Suppressor macrophage (primary cell): ENCODE measurements around the gene TALDO1.
A peak's percentile ranks its signal among the peaks of the same experiment; 100 is the strongest.

Source experiments
- DNase-seq, 4 experiments: peaks; one replicate each; pipeline ENCODE4 v3.0.0-alpha.2; 2020 to 2022

The TALDO1 gene

DNA sequence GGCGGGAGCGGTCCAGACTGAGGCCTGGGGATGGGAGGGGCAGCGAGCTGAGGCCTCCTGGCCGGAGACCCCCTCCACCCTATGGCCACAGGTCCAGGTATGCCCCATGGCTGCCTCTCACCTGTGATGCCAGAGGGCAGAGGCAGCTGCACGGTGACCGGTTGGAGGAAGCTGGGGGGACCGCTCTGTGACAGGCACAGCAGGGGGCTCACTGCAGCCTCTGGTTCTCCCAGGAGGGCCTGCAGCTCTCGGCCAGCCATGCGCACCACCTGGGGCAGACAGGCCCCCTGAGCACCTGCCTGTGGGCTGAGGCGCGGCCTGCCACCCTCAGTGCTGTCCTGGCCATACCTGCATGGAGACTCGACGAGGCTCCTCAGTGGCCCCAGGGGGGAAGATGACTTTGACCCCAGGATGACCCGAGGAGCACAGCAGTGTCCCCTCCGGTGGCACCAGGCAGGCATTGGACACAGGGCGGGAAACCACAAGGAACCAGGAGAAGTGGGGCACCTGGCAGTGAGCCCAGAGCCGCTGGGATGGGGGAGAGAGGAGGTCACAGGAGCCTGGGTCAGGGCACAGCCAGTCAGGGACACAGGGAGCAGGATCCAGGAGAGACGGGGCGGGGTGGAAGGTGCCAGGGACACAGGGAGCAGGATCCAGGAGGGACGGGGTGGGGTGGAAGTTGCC lies 54.0 kb downstream of the TALDO1 start:
- no peak for DNase-seq

DNA sequence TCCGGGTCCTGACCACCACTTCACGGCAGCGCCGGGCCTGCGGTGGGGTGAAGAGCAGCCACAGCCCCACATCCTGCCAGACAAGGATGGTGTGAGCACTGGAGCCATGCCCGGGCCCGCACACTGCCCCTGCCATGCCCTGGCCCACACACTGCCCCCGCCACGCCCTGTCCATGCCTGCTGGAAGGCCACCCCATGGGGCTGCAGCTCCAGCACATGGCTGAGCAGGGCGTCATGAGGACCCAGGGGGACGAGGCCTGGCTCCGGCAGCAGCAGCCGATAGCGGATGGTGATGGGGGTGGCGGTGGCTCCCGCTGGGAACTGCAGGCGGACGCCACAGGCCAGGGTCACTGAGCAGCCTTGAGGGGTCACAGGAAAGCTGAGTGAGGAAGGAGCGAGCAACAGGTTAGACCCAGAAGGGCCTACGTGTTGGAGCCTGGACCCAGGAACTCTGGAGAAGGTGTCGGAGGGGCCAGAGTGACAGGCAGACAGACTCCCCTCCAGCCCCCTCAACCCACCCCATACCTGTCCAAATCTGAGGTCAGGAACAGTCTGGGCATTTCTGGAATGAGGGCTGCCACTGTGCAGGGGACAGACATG lies 54.9 kb downstream of the TALDO1 start:
- no peak for DNase-seq

DNA sequence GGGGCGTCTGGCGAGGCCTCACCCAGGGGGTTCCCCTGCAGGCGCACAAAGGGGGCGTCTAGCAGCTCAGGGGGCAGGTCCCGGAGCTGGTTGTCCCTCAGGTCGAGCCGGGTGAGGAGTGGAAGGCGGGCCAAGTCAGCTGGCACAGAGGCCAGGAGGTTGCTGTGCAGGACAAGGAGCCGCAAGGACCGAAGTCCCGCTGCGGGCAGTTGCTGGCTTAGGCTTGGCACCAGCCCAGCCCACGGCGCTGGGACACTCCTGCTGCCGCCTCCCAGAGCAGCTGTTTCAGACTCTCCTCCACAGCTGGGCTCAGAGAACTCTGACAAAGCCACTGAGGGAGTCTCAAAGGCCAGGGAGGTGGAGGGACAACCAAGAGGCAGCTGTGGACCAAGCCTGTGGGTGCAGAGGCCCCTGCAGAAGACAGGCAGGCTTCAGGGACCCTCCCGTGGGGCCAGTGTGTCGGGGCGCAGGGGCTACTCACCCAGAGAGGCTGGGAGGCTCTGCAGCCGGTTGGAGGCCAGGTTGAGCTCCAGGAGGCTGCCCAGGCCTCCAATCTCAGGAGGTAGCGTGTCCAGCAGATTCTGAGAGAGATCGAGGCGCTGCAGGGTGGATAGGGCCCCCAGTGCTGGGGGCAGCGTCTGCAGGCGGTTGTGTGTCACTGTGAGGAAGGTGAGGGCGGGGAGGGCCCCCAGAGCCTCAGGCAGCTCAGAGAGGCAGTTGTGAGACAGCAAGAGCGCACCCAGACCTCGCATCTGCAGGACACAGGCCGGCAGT lies 55.6 kb downstream of the TALDO1 start:
- DNase-seq: no peak

DNA sequence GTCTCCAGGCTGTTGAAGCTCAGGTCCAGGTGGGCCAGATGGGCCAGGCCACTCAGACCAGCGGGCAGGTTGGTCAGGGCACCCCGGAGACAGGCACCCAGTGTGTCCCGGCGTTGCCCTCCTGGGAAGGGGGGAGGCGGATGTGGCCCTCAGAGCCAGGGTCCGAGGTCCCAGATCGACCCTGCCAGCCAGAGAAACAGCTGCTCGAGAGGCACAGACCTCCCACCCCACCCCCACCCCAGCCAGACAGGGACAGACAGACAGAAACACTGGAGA lies 56.1 kb downstream of the TALDO1 start:
- no peak for DNase-seq

DNA sequence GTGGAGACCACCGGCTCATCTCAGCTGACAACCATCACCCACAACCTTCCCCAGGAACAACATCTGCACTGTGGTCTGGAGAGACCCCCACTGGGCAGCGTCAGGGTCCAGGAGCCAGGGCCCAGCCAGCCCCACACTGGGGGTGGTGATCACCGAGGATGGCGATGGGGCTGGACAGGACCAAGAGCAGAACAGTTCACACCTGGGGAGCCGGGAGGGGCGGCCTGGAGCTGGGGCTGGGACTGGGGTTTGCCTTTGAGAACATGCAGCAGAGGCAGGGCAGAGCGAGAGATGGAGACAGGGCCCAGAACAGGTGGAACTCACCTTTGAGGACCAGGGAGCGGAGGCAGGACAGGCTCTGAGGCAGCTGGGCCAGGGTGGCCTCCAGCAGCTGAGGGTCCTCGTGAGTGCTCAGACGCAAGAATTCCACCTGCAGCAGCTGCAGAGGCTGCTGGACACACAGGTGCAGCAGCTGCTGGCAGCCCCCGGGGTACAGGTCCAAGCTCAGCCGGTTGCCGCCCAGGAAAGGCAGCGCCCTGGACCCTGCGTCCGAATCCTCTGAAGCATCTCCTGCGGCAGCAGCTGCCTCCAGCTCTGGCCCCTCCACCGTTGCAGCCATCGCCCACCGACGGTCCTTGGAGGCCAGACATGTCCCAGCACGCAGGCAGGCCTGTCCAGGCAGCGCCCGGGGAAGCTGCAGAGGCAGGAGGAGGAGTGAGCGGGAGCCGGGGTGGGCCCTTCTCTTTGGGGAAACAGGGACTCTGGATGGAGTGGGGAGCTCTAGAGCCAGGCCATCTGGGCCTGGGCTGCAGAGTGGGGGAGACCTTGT lies 56.7 kb downstream of the TALDO1 start:
- DNase-seq: peak in 1 of 4 experiments; percentile 23

DNA sequence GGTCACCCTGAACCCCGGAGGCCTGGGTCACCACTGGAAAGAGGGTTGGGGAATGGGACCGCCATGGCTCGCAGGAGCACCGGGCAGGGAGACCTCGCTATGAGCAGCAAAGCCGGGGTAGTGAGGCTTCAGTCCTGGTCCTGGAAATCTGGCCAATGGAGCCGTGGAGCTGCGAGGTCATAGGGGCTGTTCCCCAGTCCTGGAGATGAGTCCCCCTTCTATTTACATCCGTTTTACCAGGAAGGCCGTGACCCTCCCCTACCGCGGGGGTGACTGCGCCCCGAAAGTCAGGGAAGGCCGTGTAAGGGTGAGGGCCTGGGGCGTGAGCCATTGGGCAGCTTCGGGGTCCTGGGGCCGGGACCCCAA lies 57.3 kb downstream of the TALDO1 start:
- DNase-seq: no peak

DNA sequence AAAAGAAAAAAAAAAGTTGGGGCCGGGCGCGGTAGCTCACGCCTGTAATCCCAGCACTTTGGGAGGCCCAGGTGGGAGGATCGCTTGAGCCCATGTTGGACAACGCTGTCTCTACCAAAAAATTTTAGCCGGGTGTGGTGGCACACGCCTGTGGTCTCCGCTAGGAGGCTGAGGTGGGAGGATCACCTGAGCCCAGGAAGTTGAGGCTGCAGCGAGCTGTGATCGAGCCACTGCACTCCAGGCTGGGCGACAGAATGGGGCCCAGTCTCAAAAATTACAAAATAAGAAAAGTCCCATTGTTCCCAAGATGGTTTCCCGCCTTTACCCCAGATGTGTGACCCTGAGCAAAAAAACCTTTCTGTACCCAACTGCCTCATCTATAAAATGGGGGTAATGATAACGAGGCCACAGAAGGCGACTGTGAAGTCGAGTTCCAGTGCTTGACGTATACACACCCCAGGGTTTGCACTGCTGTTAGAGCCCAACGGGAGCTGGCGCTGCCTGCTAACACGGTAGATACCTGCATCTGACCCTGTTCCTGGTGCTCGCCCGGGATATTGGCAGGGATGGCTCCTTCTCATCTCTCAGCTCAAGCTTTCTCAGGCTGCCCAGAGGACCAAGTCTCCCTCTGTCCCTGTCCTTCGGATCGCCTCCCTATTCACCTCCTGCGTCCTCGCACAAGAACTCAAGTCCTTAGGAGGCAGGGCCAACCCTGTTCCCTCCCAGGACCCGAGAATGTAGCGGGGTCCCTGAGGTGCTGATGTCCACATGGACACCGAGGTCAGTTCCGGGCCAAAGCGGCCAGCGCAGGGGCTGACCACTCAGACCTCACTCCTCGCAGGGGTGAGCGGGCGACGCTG lies 61.4 kb downstream of the TALDO1 start:
- DNase-seq: no peak

DNA sequence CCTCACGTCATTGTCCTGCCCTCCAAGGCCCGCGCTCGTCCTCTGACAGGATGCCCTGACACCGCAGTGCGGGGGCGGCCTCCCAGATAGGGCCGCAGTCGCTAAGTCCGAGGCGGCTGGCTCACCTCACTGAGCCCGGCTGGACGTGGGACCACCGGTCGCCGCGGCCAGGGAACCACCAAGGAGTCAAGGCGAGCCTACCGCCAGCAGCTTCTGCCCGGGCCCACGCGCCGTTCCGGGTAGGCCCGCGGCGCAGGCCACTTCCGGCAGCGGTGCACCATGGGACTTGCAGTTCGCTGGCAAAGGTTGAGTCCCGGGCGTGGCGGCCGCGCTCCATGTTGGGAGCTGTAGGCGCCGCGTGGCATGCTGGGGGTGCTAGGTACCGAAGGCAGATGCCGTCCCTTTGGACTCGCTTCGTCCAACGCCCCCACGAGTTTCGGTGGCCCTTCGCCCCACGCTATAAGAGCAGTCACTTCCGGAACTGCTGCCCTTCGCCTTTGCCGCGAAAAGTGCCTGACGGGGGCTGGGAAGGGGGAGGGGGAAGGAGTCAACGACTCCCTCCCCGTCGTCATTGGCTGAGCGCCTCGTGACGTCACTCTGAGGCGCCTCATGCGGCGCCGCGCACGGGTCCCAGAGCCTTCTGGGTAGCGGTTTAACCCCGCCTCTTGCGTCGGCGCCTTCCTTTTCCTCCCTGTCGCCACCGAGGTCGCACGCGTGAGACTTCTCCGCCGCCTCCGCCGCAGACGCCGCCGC lies 62.2 kb downstream of the TALDO1 start, which contains the start of gene RPLP2:
Gene RPLP2, plus strand, starts transcription at position 681 of the 753 bp plus-strand sequence. CDS start 268 bp downstream, outside the sequence.
- peak; percentile 99 for DNase-seq

DNA sequence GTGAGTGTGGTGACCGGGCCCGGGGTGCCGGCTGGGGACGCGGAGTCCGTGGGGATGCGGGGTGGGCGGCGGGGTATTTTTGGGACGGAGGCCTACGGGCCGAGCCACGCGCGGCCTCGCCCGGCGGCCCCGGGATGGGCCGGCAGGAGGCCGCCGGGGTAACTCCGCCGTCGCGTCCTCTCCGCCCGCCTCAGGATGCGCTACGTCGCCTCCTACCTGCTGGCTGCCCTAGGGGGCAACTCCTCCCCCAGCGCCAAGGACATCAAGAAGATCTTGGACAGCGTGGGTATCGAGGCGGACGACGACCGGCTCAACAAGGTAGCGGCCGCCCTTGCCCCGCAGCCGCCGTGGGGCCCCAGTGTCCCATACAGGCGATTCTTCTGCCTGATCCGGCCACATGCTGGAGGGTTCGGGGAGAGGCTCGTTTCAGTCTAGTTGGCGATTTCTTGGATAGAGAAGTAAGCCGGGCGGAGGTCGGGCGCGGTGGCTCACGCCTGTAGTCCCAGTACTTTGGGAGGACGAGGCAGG lies 62.8 kb downstream of the TALDO1 start:
- peak in 2 of 4 experiments; percentile 40 to 59 for DNase-seq

DNA sequence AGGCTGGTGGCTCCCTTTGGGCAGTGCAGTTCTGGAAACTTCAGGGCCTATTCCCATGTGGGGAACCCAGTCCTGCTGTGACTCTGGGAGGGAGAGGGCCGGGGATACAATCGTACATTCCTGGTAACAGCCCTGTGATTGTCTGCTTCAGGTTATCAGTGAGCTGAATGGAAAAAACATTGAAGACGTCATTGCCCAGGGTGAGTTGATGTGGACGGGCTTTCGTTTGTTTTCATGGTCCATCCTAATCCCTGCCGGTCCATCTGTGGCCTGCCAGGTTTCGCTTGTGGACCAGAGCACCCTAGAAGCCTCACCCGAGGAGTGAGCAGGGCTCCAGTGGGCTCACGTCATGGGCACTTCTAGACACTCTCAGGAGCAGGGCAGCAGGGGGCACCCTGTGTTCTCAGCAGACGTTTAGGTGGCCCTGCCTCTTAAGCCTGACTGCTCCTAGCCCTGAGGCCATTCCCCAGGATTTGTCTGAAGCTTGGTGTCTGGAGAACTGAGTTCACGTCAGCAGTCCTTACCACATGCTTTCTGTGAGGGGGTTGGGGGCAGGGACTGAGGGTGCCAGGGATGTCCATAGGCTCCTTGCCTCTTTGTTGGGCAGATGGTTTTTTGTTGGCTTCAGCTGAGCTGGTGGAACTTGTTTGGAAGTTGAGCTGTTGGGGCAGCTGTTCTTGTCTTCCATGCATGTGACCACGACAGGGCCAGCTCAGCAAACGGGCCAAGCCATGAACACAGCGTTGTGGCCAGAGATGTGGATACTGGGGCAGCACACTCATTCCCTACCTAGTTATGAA lies 64.4 kb downstream of the TALDO1 start:
- peak in 2 of 4 experiments; percentile 39 to 47 for DNase-seq

DNA sequence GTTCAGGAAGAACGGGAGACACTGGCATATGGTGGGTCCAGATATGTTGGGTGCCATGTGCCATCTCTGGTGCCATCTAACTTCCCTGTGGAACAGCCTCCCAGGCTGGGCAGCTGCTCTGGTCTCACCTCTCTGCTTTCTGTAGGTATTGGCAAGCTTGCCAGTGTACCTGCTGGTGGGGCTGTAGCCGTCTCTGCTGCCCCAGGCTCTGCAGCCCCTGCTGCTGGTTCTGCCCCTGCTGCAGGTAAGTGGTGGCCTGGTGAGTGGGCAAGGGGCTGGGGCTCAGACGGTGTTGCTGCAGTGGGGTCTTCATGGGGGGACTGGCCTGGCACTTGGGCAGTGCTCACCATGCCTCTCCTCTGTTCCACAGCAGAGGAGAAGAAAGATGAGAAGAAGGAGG lies 65.1 kb downstream of the TALDO1 start:
- DNase-seq: no peak

DNA sequence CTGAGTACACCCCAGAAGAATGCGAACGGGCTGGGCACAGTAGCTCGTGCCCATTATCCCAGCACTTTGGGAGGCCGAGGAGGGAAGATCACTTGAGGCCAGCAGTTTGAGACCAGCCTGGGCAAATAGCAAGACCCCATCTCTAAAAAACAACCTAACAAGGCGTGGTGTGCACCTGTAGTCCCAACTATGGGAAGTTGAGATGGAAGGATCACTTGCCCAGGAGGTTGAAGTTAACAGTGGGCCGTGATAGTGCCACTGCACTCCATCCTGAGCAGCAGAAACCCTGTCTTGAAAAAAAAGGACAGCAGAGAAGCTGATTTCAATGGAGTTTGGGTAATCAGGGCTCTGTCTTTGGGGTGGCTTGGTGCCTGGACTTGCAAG lies 65.8 kb downstream of the TALDO1 start:
- DNase-seq: no peak

DNA sequence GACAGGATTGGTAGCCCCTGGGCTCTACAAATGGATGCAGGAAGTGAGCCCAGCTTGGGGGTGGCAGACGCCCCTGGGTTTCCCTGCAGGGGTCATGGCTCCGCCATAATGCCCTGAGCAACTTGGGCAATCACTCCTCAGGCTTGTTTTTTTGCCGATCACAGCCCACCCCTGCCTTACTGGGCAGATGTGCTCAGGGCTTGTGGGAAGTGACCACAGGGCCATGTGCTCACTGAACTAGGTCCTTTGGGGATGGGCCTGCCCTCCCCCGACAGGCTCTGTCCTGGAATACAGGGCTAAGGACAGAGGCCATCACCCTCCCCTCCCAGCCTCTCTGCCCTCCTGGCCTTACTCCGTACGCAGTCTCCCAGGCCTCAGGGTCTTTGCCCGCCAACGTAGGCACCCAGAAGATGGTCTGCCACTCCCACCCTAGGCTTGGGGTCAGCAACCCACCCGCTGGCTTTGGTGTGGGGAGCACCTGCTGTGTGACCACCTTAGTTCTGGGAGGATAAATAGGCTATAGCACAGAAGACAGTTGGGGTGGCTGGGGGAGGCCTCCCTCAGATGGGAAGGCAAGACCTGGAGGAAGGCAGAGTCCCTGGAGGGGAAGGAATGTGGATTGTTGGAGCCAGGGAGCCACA lies 66.3 kb downstream of the TALDO1 start:
- no peak for DNase-seq
